Measurements from ENCODE around the gene LCLAT1. TPM values are rescaled to one million over a fixed set of nuclear protein-coding genes. Genes with fewer than 3 reads are reported as not detected.

LCLAT1 gene
- total and polyA plus RNA-seq, 12 donors = 8.0 to 56.4 (median 42.7) TPM

- no peaks in the 10 kb centered on the region for H3K27me3 ChIP-seq
- no peak overlapping the region for H3K4me3 ChIP-seq
- ATAC-seq (no peak), DNase-seq (no peak)
- H3K4me1 ChIP-seq = no peaks in the 10 kb centered on the region
- peaks cover 0 to 27% (median 0%) of the 10 kb centered on the region in 9 donors for H3K36me3 ChIP-seq
- intact Hi-C loops (cut with DNase I) = loop anchor here in 2 of 10 donors (10.0 kb wide), 2 partner anchors 145 to 325 kb away; partner anchors contain the start of gene LBH (in 1 of the 2)
- H3K27ac ChIP-seq = no peak overlapping the region
- no peaks in the 10 kb centered on the region for H3K9me3 ChIP-seq
- TF ChIP-seq, protein P1, sequence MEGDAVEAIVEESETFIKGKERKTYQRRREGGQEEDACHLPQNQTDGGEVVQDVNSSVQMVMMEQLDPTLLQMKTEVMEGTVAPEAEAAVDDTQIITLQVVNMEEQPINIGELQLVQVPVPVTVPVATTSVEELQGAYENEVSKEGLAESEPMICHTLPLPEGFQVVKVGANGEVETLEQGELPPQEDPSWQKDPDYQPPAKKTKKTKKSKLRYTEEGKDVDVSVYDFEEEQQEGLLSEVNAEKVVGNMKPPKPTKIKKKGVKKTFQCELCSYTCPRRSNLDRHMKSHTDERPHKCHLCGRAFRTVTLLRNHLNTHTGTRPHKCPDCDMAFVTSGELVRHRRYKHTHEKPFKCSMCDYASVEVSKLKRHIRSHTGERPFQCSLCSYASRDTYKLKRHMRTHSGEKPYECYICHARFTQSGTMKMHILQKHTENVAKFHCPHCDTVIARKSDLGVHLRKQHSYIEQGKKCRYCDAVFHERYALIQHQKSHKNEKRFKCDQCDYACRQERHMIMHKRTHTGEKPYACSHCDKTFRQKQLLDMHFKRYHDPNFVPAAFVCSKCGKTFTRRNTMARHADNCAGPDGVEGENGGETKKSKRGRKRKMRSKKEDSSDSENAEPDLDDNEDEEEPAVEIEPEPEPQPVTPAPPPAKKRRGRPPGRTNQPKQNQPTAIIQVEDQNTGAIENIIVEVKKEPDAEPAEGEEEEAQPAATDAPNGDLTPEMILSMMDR (IDR thresholded peaks at IDR 0.05) = no peak
- 78 to 88% methylated on average over 1 of the region's 1 CpG for WGBS, 2 donors
Measured at GRCh38 chr2:30559544-30560275, 112.7 kb downstream of the LCLAT1 start.

DNA sequence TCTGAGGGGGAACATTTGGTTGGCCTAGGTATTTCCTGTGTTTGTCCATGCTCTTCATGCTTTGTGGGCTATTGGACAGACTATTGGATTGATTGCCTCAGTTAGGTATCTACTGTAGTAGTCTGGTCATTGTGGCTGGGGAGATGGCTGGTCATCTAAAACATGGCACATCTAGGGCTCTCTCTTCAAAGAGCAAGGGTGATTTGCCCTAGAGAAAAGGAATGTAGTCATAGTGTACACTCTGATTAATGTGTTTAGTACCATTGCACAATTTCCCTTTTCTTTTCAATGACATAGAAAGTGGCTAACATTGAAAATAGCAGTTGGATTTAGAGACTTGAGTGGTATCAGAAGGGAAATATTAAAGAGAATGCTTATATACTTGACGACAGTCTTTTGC is 114.3 kb downstream of the LCLAT1 start:
- Histone ChIP-seq H3K4me1 (peaks cover 0 to 11% (median 0%) of the 10 kb centered on the region in 9 donors), H3K27me3 (no peaks in the 10 kb centered on the region), H3K27ac (no peak overlapping the region), H3K4me3 (no peak overlapping the region), H3K9me3 (no peaks in the 10 kb centered on the region), H3K36me3 (peaks cover 0 to 34% (median 0%) of the 10 kb centered on the region in 9 donors)
- TF ChIP-seq, protein P1 (IDR thresholded peaks at IDR 0.05) = no peak
- WGBS, 2 donors = 80 to 94% methylated on average over 1 of the region's 1 CpG
- ATAC-seq (no peak), DNase-seq (no peak)
- intact Hi-C loops (cut with DNase I) = loop anchor here in 2 of 10 donors (10.0 kb wide), 2 partner anchors 143 to 327 kb away; partner anchors contain the start of gene LBH (in 1 of the 2)

GRCh38 chr2:30565851-30566358 is 118.9 kb downstream of the LCLAT1 start:
- H3K27me3 ChIP-seq = no peaks in the 10 kb centered on the region
- peak overlapping the region in 9 of 10 donors; percentile 10 to 83 (median 51) for H3K27ac ChIP-seq
- peaks cover 0 to 59% (median 0%) of the 10 kb centered on the region in 9 donors for H3K36me3 ChIP-seq
- no peaks in the 10 kb centered on the region for H3K9me3 ChIP-seq
- ATAC-seq (peak; percentile 66 to 88 (median 84)), DNase-seq (peak in 1 of 2 donors; percentile 56)
- TF ChIP-seq, protein P1 (IDR thresholded peaks at IDR 0.05) = no peak
- H3K4me1 ChIP-seq = peaks cover 0 to 23% (median 7%) of the 10 kb centered on the region in 9 donors
- intact Hi-C loops (cut with DNase I) = loop anchor here in 2 of 10 donors (10.0 kb wide), 2 partner anchors 139 to 331 kb away; partner anchors contain the start of gene LBH (in 1 of the 2)
- no peak overlapping the region for H3K4me3 ChIP-seq
- 60 to 69% methylated on average over 5 of the region's 5 CpGs for WGBS, 2 donors

DNA sequence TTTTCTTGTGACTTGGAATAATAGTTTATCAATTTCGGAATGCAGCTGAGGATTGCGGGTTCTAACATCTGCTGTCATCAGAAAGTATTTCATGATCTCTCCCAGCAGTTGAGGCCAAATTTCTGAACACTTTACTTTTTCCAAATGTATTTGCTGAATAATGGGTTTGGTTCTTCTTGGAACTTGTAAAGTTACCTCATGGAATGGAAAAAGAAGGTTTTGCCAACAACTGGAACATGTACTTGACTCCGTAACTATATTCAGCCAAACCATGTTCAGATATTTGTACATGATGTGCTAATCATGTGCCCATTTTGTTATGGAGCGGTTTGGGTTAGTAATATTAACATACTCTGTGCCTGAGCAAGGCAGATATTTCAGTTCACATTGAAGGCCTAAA is 119.6 kb downstream of the LCLAT1 start:
- no peak overlapping the region for H3K4me3 ChIP-seq
- intact Hi-C loops (cut with DNase I) = loop anchor here in 2 of 10 donors (10.0 kb wide), 2 partner anchors 138 to 332 kb away; partner anchors contain the start of gene LBH (in 1 of the 2)
- peak in 7 of 8 donors; percentile 54 to 90 (median 77) for ATAC-seq

More for the DNA sequence above, 119.6 kb downstream of the LCLAT1 start:
- H3K4me1 ChIP-seq = peaks cover 0 to 23% (median 7%) of the 10 kb centered on the region in 9 donors
- peaks cover 0 to 59% (median 0%) of the 10 kb centered on the region in 9 donors for H3K36me3 ChIP-seq
- TF ChIP-seq, protein P1 (IDR thresholded peaks at IDR 0.05) = no peak
- peak overlapping the region in 9 of 10 donors; percentile 10 to 83 (median 51) for H3K27ac ChIP-seq
- no peak for DNase-seq
- WGBS, 2 donors = 53 to 69% methylated on average over 4 of the region's 4 CpGs
- H3K27me3 ChIP-seq = no peaks in the 10 kb centered on the region
- H3K9me3 ChIP-seq = no peaks in the 10 kb centered on the region

All from heart right ventricle (tissue), 16 donors.